GM23338 (cell line): ENCODE results near the gene CABP4. TPM values are rescaled to one million over a fixed set of nuclear protein-coding genes. Genes with fewer than 3 reads are reported as not detected.

Experiments
- ATAC-seq: fragments of 200-7000 bp; cut with Tn5 transposase; 3 replicates; pipeline ENCODE4 v1.9.1; 2020
- DNase-seq: peaks from one replicate; pipeline ENCODE4 v3.0.0-alpha.2; 2015; ENCODE audit warnings: low spot score
- H2AFZ ChIP-seq: fragments of 200-600 bp; sonication (generic); 2 replicates; pipeline ENCODE4 v1.8.0; 2016; ENCODE audit warnings: antibody characterized with exemption, mild to moderate bottlenecking, moderate library complexity
- H3F3A ChIP-seq: fragments of 200-600 bp; sonication (generic); replicated peaks from 2 replicates; pipeline ENCODE4 v1.8.0; 2017; ENCODE audit warnings: antibody characterized with exemption, mixed run types, low read depth
- H3K27ac ChIP-seq: fragments of 200-600 bp; sonication (generic); 2 replicates; pipeline ENCODE4 v1.6.1; 2016; ENCODE audit warnings: low read depth
- H3K27me3 ChIP-seq: fragments of 200-600 bp; sonication (generic); 2 replicates; pipeline ENCODE4 v1.8.0; 2016; ENCODE audit warnings: mild to moderate bottlenecking, mixed run types, moderate library complexity; ENCODE audit not compliant: insufficient read depth
- H3K36me3 ChIP-seq: fragments of 200-600 bp; sonication (generic); 2 replicates; pipeline ENCODE4 v1.8.0; 2016; ENCODE audit warnings: mild to moderate bottlenecking; ENCODE audit not compliant: insufficient read depth
- H3K4me1 ChIP-seq: fragments of 200-600 bp; sonication (generic); 2 replicates; pipeline ENCODE4 v1.8.0; 2016; ENCODE audit warnings: mild to moderate bottlenecking, moderate library complexity; ENCODE audit not compliant: insufficient read depth
- H3K4me2 ChIP-seq: fragments of 200-600 bp; sonication (generic); 2 replicates; pipeline ENCODE4 v1.7.1; 2017; ENCODE audit warnings: mixed run types
- H3K4me3 ChIP-seq: fragments of 200-600 bp; sonication (generic); 2 replicates; pipeline ENCODE4 v1.6.1; 2016; ENCODE audit warnings: mixed run types
- H3K79me2 ChIP-seq: fragments of 200-600 bp; sonication (generic); replicated peaks from 2 replicates; pipeline ENCODE4 v1.8.0; 2017; ENCODE audit warnings: mild to moderate bottlenecking; ENCODE audit not compliant: insufficient read depth
- H3K9me2 ChIP-seq: fragments of 200-600 bp; sonication (generic); 2 replicates; pipeline ENCODE4 v1.8.0; 2017; ENCODE audit not compliant: insufficient read depth
- H4K20me1 ChIP-seq: fragments of 200-600 bp; sonication (generic); replicated peaks from 2 replicates; pipeline ENCODE4 v1.8.0; 2017; ENCODE audit warnings: mild to moderate bottlenecking; ENCODE audit not compliant: insufficient read depth
- H3K27ac Mint-ChIP-seq: 2 replicates; pipeline ENCODE4 v1.8.0; 2020; ENCODE audit warnings: inconsistent platforms, mild to moderate bottlenecking, moderate library complexity, mixed read lengths
- H3K27me3 Mint-ChIP-seq: 3 replicates; pipeline ENCODE4 v1.8.0; 2022; ENCODE audit warnings: low read depth, mild to moderate bottlenecking, moderate library complexity, mixed read lengths, inconsistent platforms; ENCODE audit not compliant: insufficient read depth, poor library complexity
- H3K36me3 Mint-ChIP-seq: 3 replicates; pipeline ENCODE4 v1.8.0; 2021; ENCODE audit warnings: low read depth, mild to moderate bottlenecking, inconsistent platforms, moderate library complexity, mixed read lengths
- H3K4me1 Mint-ChIP-seq: 3 replicates; pipeline ENCODE4 v1.8.0; 2020; ENCODE audit warnings: mild to moderate bottlenecking, inconsistent platforms, mixed read lengths
- H3K4me3 Mint-ChIP-seq: 3 replicates; pipeline ENCODE4 v1.8.0; 2021; ENCODE audit warnings: moderate library complexity, mild to moderate bottlenecking, inconsistent platforms, mixed read lengths
- H3K9me3 Mint-ChIP-seq: 3 replicates; pipeline ENCODE4 v1.8.0; 2020; ENCODE audit warnings: moderate library complexity, mild to moderate bottlenecking, inconsistent platforms, mixed read lengths
- CREB1 ChIP-seq: fragments of 250-450 bp; sonication (Bioruptor Pico); IDR thresholded peaks from 2 replicates; pipeline ENCODE4 v1.5.0; 2020; ENCODE audit warnings: low read depth, mild to moderate bottlenecking, moderate library complexity
- EZH2phosphoT487 ChIP-seq: fragments of 200-600 bp; sonication (generic); IDR thresholded peaks from one replicate; pipeline ENCODE4 v1.8.1; 2018; ENCODE audit warnings: antibody characterized with exemption; ENCODE audit not compliant: unreplicated experiment
- JUNB ChIP-seq: IDR thresholded peaks from one replicate; pipeline ENCODE4 v1.6.1; 2016; ENCODE audit warnings: antibody characterized with exemption; ENCODE audit not compliant: unreplicated experiment
- NANOG ChIP-seq: IDR thresholded peaks from 2 replicates; pipeline ENCODE4 v1.6.1; 2016; ENCODE audit warnings: antibody characterized with exemption, borderline replicate concordance
- POLR2AphosphoS5 ChIP-seq: IDR thresholded peaks from 2 replicates; pipeline ENCODE4 v1.6.1; 2016; ENCODE audit warnings: antibody characterized with exemption, low read depth
- STAT1 ChIP-seq: IDR thresholded peaks from one replicate; pipeline ENCODE4 v1.6.1; 2016; ENCODE audit warnings: antibody characterized with exemption; ENCODE audit not compliant: unreplicated experiment
- ZNF331 ChIP-seq: fragments of 250-450 bp; sonication (Bioruptor Pico); IDR thresholded peaks from 2 replicates; pipeline ENCODE4 v1.5.0; 2020; ENCODE audit warnings: low read depth, mild to moderate bottlenecking, moderate library complexity
- polyA plus RNA-seq: library from polyadenylated mRNA; unstranded; fragments of >200 nt; fragmentation: Nextera tagmentation; extraction: Ambion mirVana; gene quantifications from 2 replicates; pipeline ENCODE4 v1.2.1, GENCODE V29; 2016
- total RNA-seq: library from RNA; depleted of rRNA; stranded (reverse); fragments of >200 nt; shearing (Covaris generic); gene quantifications from 2 replicates; pipeline ENCODE4 v1.2.3, GENCODE V29; 2014
- TF ChIP-seq, protein P1 (sequence below): fragments of 250-450 bp; sonication (Bioruptor Pico); IDR thresholded peaks from 2 replicates; pipeline ENCODE4 v1.5.0; 2020; ENCODE audit warnings: mild to moderate bottlenecking, moderate library complexity
- TF ChIP-seq, protein P2 (sequence below): IDR thresholded peaks from 2 replicates; pipeline ENCODE4 v1.6.1; 2016; ENCODE audit warnings: antibody characterized with exemption
- TF ChIP-seq, protein P3 (sequence below): IDR thresholded peaks from one replicate; pipeline ENCODE4 v1.6.1; 2018; ENCODE audit warnings: antibody characterized with exemption; ENCODE audit not compliant: unreplicated experiment

Gene CABP4
- total and polyA plus RNA-seq, 2 experiments from 2014 or later, result 0.28 TPM; not detected in 1

- TF ChIP-seq, protein P1, sequence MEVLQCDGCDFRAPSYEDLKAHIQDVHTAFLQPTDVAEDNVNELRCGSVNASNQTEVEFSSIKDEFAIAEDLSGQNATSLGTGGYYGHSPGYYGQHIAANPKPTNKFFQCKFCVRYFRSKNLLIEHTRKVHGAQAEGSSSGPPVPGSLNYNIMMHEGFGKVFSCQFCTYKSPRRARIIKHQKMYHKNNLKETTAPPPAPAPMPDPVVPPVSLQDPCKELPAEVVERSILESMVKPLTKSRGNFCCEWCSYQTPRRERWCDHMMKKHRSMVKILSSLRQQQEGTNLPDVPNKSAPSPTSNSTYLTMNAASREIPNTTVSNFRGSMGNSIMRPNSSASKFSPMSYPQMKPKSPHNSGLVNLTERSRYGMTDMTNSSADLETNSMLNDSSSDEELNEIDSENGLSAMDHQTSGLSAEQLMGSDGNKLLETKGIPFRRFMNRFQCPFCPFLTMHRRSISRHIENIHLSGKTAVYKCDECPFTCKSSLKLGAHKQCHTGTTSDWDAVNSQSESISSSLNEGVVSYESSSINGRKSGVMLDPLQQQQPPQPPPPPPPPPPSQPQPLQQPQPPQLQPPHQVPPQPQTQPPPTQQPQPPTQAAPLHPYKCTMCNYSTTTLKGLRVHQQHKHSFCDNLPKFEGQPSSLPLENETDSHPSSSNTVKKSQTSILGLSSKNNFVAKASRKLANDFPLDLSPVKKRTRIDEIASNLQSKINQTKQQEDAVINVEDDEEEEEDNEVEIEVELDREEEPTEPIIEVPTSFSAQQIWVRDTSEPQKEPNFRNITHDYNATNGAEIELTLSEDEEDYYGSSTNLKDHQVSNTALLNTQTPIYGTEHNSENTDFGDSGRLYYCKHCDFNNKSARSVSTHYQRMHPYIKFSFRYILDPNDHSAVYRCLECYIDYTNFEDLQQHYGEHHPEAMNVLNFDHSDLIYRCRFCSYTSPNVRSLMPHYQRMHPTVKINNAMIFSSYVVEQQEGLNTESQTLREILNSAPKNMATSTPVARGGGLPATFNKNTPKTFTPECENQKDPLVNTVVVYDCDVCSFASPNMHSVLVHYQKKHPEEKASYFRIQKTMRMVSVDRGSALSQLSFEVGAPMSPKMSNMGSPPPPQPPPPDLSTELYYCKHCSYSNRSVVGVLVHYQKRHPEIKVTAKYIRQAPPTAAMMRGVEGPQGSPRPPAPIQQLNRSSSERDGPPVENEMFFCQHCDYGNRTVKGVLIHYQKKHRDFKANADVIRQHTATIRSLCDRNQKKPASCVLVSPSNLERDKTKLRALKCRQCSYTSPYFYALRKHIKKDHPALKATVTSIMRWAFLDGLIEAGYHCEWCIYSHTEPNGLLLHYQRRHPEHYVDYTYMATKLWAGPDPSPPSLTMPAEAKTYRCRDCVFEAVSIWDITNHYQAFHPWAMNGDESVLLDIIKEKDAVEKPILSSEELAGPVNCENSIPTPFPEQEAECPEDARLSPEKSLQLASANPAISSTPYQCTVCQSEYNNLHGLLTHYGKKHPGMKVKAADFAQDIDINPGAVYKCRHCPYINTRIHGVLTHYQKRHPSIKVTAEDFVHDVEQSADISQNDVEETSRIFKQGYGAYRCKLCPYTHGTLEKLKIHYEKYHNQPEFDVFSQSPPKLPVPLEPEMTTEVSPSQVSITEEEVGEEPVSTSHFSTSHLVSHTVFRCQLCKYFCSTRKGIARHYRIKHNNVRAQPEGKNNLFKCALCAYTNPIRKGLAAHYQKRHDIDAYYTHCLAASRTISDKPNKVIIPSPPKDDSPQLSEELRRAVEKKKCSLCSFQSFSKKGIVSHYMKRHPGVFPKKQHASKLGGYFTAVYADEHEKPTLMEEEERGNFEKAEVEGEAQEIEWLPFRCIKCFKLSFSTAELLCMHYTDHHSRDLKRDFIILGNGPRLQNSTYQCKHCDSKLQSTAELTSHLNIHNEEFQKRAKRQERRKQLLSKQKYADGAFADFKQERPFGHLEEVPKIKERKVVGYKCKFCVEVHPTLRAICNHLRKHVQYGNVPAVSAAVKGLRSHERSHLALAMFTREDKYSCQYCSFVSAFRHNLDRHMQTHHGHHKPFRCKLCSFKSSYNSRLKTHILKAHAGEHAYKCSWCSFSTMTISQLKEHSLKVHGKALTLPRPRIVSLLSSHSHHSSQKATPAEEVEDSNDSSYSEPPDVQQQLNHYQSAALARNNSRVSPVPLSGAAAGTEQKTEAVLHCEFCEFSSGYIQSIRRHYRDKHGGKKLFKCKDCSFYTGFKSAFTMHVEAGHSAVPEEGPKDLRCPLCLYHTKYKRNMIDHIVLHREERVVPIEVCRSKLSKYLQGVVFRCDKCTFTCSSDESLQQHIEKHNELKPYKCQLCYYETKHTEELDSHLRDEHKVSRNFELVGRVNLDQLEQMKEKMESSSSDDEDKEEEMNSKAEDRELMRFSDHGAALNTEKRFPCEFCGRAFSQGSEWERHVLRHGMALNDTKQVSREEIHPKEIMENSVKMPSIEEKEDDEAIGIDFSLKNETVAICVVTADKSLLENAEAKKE (CRISPR knock-in tag), result no peak
- TF ChIP-seq, protein P2, sequence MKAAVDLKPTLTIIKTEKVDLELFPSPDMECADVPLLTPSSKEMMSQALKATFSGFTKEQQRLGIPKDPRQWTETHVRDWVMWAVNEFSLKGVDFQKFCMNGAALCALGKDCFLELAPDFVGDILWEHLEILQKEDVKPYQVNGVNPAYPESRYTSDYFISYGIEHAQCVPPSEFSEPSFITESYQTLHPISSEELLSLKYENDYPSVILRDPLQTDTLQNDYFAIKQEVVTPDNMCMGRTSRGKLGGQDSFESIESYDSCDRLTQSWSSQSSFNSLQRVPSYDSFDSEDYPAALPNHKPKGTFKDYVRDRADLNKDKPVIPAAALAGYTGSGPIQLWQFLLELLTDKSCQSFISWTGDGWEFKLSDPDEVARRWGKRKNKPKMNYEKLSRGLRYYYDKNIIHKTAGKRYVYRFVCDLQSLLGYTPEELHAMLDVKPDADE, result no peak
- no peak for TF ChIP-seq JUNB
These were observed 2.8 kb upstream of the CABP4 start, which contains the start of gene GPR152 (continued) for GRCh38 chr11:67452141-67452952.

DNA sequence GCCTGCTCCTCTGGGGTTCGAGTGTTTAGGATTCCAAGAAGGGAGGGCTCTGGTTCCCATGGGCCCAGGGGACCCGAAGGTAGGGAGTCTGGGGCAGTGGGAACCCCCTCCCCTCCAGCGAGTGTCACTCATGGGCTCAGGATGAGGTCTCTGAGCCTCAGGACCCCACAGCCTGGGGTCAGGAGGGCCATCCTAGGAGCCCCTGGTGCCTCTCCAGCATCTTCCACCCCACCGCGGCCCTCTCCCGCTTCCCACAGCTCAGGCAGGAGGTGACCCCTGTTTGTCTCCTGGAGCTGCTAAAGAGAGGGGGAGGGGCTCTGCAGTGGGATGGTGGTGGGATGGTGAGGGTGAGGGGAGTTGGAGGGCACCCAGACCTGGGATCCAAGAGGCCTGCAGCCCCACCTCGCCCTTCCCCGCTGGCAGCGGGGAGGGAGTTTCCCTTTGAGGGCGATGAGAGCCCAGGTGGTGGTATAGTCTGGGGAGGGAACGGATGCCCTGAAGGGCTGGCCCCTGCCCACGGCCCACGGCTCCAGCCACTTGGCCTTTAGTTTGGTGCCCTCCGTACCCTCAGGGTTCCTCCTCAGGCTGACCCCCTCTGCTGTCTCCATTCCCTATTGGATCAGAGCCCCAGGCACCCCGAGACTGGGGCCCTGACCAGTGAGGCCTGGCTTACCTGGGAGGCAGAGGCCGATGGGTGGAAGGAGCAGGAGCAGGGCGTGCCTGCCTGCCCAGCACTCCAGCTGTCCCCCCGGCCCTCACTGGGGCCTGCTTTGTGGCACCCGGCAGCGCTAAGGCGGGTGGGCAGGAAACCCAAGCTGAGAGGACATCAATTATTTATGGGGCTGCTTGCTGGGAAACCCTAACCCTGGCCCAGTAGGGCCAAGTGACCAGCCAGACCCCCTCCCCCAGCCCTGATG, 1.1 kb upstream of the CABP4 start:
- H3F3A ChIP-seq, result no peaks in the 10 kb centered on the region
- no peak overlapping the region for H3K27ac ChIP-seq
- no peak overlapping the region for H3K4me3 Mint-ChIP-seq
- no peaks in the 10 kb centered on the region for H3K4me1 Mint-ChIP-seq
- no peaks in the 10 kb centered on the region for H3K27me3 ChIP-seq
- H3K9me3 Mint-ChIP-seq, result no peaks in the 10 kb centered on the region
- H2AFZ ChIP-seq, result no peak overlapping the region
- ATAC-seq (no peak), DNase-seq (no peak)
- peaks cover 8% of the 10 kb centered on the region for H3K27me3 Mint-ChIP-seq
- no peak overlapping the region for H3K27ac Mint-ChIP-seq
- H3K4me2 ChIP-seq, result no peak overlapping the region
- H3K4me1 ChIP-seq, result no peaks in the 10 kb centered on the region
- H3K9me2 ChIP-seq, result no peaks in the 10 kb centered on the region
- no peaks in the 10 kb centered on the region for H4K20me1 ChIP-seq
- H3K4me3 ChIP-seq, result no peak overlapping the region
- no peaks in the 10 kb centered on the region for H3K79me2 ChIP-seq
- no peaks in the 10 kb centered on the region for H3K36me3 Mint-ChIP-seq
- no peaks in the 10 kb centered on the region for H3K36me3 ChIP-seq
- TF ChIP-seq NANOG (no peak), EZH2phosphoT487 (no peak), POLR2AphosphoS5 (no peak), STAT1 (no peak), CREB1 (CRISPR knock-in tag) (no peak), JUNB (no peak), ZNF331 (no peak)
- TF ChIP-seq, protein P2, result no peak
- TF ChIP-seq, protein P3, sequence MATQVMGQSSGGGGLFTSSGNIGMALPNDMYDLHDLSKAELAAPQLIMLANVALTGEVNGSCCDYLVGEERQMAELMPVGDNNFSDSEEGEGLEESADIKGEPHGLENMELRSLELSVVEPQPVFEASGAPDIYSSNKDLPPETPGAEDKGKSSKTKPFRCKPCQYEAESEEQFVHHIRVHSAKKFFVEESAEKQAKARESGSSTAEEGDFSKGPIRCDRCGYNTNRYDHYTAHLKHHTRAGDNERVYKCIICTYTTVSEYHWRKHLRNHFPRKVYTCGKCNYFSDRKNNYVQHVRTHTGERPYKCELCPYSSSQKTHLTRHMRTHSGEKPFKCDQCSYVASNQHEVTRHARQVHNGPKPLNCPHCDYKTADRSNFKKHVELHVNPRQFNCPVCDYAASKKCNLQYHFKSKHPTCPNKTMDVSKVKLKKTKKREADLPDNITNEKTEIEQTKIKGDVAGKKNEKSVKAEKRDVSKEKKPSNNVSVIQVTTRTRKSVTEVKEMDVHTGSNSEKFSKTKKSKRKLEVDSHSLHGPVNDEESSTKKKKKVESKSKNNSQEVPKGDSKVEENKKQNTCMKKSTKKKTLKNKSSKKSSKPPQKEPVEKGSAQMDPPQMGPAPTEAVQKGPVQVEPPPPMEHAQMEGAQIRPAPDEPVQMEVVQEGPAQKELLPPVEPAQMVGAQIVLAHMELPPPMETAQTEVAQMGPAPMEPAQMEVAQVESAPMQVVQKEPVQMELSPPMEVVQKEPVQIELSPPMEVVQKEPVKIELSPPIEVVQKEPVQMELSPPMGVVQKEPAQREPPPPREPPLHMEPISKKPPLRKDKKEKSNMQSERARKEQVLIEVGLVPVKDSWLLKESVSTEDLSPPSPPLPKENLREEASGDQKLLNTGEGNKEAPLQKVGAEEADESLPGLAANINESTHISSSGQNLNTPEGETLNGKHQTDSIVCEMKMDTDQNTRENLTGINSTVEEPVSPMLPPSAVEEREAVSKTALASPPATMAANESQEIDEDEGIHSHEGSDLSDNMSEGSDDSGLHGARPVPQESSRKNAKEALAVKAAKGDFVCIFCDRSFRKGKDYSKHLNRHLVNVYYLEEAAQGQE, result no peak
